H1 (cell line): ENCODE results near the gene ANKRD36C. TPM values are rescaled to one million over a fixed set of nuclear protein-coding genes. Genes with fewer than 3 reads are reported as not detected.
"Not testable (repeated sequence)": the region's sequence is repeated elsewhere in the genome, so short reads cannot be mapped to it uniquely, and the experiment has no call there.

Experiments
- CTCF ChIA-PET: fragments of 300-600 bp; sonication (Branson Sonifier 250); formaldehyde crosslinking; loops from one replicate; lab custom pipeline; 2021; ENCODE audit not compliant: partially characterized antibody; lab: Charles Lee
- POLR2A ChIA-PET: fragments of 300-600 bp; sonication (Branson Sonifier 250); formaldehyde crosslinking; loops from one replicate; lab custom pipeline; 2021; ENCODE audit warnings: inconsistent platforms; ENCODE audit not compliant: partially characterized antibody; lab: Charles Lee
- DNase-seq, 2 experiments: peaks; one replicate each; pipeline versions ENCODE4 v3.0.0 to v3.0.0-alpha.2; 2010 to 2022; ENCODE audit warnings: low spot score in 2 of 2, low read depth in 1 of 2, mixed read lengths in 1 of 2
- FAIRE-seq: peaks from 2 replicates; lab custom pipeline; 2011; peaks lifted over from hg19 to GRCh38; lab: Jason Lieb, UNC
- H2AFZ ChIP-seq: 2 replicates; pipeline ENCODE4 v1.8.1; 2012; ENCODE audit warnings: low read length, inconsistent platforms
- H2AK5ac ChIP-seq: 2 replicates; pipeline ENCODE4 v1.6.1; 2013; ENCODE audit warnings: low read depth, low read length
- H2BK120ac ChIP-seq: replicated peaks from 2 replicates; pipeline ENCODE3; 2013; ENCODE audit warnings: low read depth, low read length, inconsistent platforms
- H2BK12ac ChIP-seq: 2 replicates; pipeline ENCODE4 v1.6.1; 2013; ENCODE audit warnings: low read depth, low read length
- H2BK15ac ChIP-seq: 2 replicates; pipeline ENCODE4 v1.6.1; 2013; ENCODE audit warnings: low read length
- H2BK20ac ChIP-seq: 2 replicates; pipeline ENCODE4 v1.6.1; 2013; ENCODE audit warnings: low read length
- H2BK5ac ChIP-seq: 2 replicates; pipeline ENCODE4 v1.6.1; 2013; ENCODE audit warnings: low read depth, low read length
- H3K14ac ChIP-seq: 2 replicates; pipeline ENCODE4 v1.6.1; 2013; ENCODE audit warnings: inconsistent platforms; ENCODE audit not compliant: insufficient read length
- H3K18ac ChIP-seq: 2 replicates; pipeline ENCODE4 v1.6.1; 2013; ENCODE audit warnings: low read length; ENCODE audit errors: extremely low read depth
- H3K23ac ChIP-seq: 2 replicates; pipeline ENCODE4 v1.6.1; 2013; ENCODE audit warnings: inconsistent platforms; ENCODE audit not compliant: insufficient read length
- H3K23me2 ChIP-seq: 2 replicates; pipeline ENCODE4 v1.6.1; 2013; ENCODE audit warnings: low read depth, low read length
- H3K27ac ChIP-seq: 2 replicates; pipeline ENCODE4 v1.6.1; 2011; ENCODE audit warnings: low read depth, low read length, inconsistent platforms
- H3K27me3 ChIP-seq, 4 experiments: replicated peaks in 1 of 4; 1 replicate in 1 of 4; 2 replicates in 3 of 4; pipeline versions ENCODE4 v1.6.1 to v1.8.1; 2011 to 2013; ENCODE audit warnings: low read length in 3 of 4, mild to moderate bottlenecking in 3 of 4, inconsistent platforms in 2 of 4, mixed read lengths in 2 of 4, moderate library complexity in 1 of 4; ENCODE audit not compliant: control insufficient read depth in 3 of 4, insufficient read depth in 3 of 4; ENCODE audit errors: extremely low read depth in 1 of 4
- H3K36me3 ChIP-seq, 4 experiments: 2 replicates each; pipeline versions ENCODE4 v1.6.1 to v1.8.1; 2011 to 2013; ENCODE audit warnings: mild to moderate bottlenecking in 4 of 4, low read length in 3 of 4, moderate library complexity in 2 of 4, control low read depth in 1 of 4, inconsistent platforms in 1 of 4; ENCODE audit not compliant: insufficient read depth in 4 of 4, control insufficient read depth in 2 of 4
- H3K4ac ChIP-seq: replicated peaks from 2 replicates; pipeline ENCODE3; 2013; ENCODE audit warnings: low read length, low read depth, mixed read lengths, inconsistent platforms; ENCODE audit not compliant: insufficient read length
- H3K4me1 ChIP-seq, 4 experiments: replicated peaks in 1 of 4; 1 replicate in 1 of 4; 2 replicates in 3 of 4; pipeline versions ENCODE4 v1.6.1 to v1.8.1; 2011 to 2013; ENCODE audit warnings: low read length in 3 of 4, inconsistent platforms in 2 of 4, mixed read lengths in 1 of 4; ENCODE audit not compliant: insufficient read depth in 4 of 4, control insufficient read depth in 3 of 4
- H3K4me2 ChIP-seq, 2 experiments: 2 replicates each; pipeline versions ENCODE4 v1.6.1 to v1.8.1; 2011 to 2013; ENCODE audit warnings: low read depth in 2 of 2, low read length in 2 of 2, control low read depth in 1 of 2, inconsistent platforms in 1 of 2, mild to moderate bottlenecking in 1 of 2; ENCODE audit not compliant: insufficient read depth in 1 of 2
- H3K4me3 ChIP-seq, 4 experiments: fragments of 200-600, 300-600 bp in 1 of 4; sonication (generic), shearing (Covaris generic), sonication (Bioruptor Twin) in 1 of 4; 2 replicates each; pipeline versions ENCODE4 v1.5.1 to v1.8.1; 2011 to 2016; ENCODE audit warnings: low read length in 4 of 4, low read depth in 3 of 4, control low read depth in 2 of 4, inconsistent platforms in 2 of 4, mild to moderate bottlenecking in 2 of 4, mixed read lengths in 1 of 4, moderate library complexity in 1 of 4; ENCODE audit not compliant: insufficient read depth in 2 of 4; ENCODE audit errors: extremely low read depth in 1 of 4
- H3K56ac ChIP-seq: replicated peaks from 2 replicates; pipeline ENCODE3; 2013; ENCODE audit warnings: low read depth, mild to moderate bottlenecking, mixed read lengths, low read length, inconsistent platforms; ENCODE audit not compliant: insufficient read length
- H3K79me1 ChIP-seq: 2 replicates; pipeline ENCODE4 v1.6.1; 2013; ENCODE audit warnings: low read depth, low read length, control low read depth
- H3K79me2 ChIP-seq, 2 experiments: 2 replicates each; pipeline versions ENCODE4 v1.6.1 to v1.8.1; 2012 to 2013; ENCODE audit warnings: low read length in 2 of 2, mild to moderate bottlenecking in 2 of 2, inconsistent platforms in 1 of 2; ENCODE audit not compliant: insufficient read depth in 2 of 2, control insufficient read depth in 1 of 2
- H3K9ac ChIP-seq, 4 experiments: replicated peaks in 1 of 4; 1 replicate in 1 of 4; 2 replicates in 3 of 4; pipeline versions ENCODE4 v1.6.1 to v1.8.1; 2011 to 2013; ENCODE audit warnings: low read depth in 3 of 4, low read length in 3 of 4, control low read depth in 2 of 4, mild to moderate bottlenecking in 2 of 4, moderate library complexity in 2 of 4, inconsistent platforms in 1 of 4; ENCODE audit errors: extremely low read depth in 1 of 4
- H3K9me3 ChIP-seq, 2 experiments: 2 replicates each; pipeline versions ENCODE4 v1.6.1 to v1.8.1; 2012 to 2013; ENCODE audit warnings: mild to moderate bottlenecking in 2 of 2, moderate library complexity in 2 of 2, control low read depth in 1 of 2, inconsistent platforms in 1 of 2, low read depth in 1 of 2, low read length in 1 of 2, mixed read lengths in 1 of 2; ENCODE audit not compliant: insufficient read depth in 2 of 2
- H4K20me1 ChIP-seq, 2 experiments: replicated peaks in 1 of 2; 2 replicates each; pipeline versions ENCODE3 to v1.8.1; 2011 to 2013; ENCODE audit warnings: inconsistent platforms in 2 of 2, low read length in 2 of 2, mild to moderate bottlenecking in 1 of 2; ENCODE audit not compliant: insufficient read depth in 2 of 2, control insufficient read depth in 1 of 2
- H4K5ac ChIP-seq: 2 replicates; pipeline ENCODE4 v1.6.1; 2013; ENCODE audit warnings: low read length, low read depth, mixed read lengths, inconsistent platforms; ENCODE audit not compliant: insufficient read length
- H4K8ac ChIP-seq: 2 replicates; pipeline ENCODE4 v1.8.0; 2013; ENCODE audit warnings: mild to moderate bottlenecking, moderate library complexity, low read length, inconsistent platforms; ENCODE audit not compliant: insufficient read depth; ENCODE audit errors: extremely low read depth
- H4K91ac ChIP-seq: replicated peaks from 2 replicates; pipeline ENCODE3; 2013; ENCODE audit warnings: low read length, mixed read lengths, inconsistent platforms; ENCODE audit not compliant: insufficient read length
- WGBS, 2 experiments: shearing (Covaris generic) in 1 of 2; methylation state at CpG; one replicate each; pipeline versions ENCODE4 v1.1.6 to v1.1.7; 2013 to 2015; ENCODE audit warnings: low lambda C conversion rate in 2 of 2, mixed read lengths in 2 of 2, inconsistent platforms in 1 of 2, low coverage in 1 of 2, missing lambda C conversion rate in 1 of 2; ENCODE audit not compliant: insufficient replicate concordance in 2 of 2, insufficient coverage in 1 of 2, insufficient read length in 1 of 2; ENCODE audit errors: extremely low coverage in 1 of 2, missing lambda C conversion rate in 1 of 2; 5-methylcytosine and 5-hydroxymethylcytosine counted together
- polyA plus RNA-seq, 7 experiments: library from polyadenylated mRNA; depleted of rRNA in 3 of 7; stranded (reverse) in 5 of 7; unstranded in 2 of 7; fragments of >200 nt in 5 of 7; fragments of 200-250 nt in 2 of 7; gene quantifications; 1 replicate in 5 of 7; 2 replicates in 1 of 7; 4 replicates in 1 of 7; pipeline versions ENCODE4 v1.2.1 to v1.2.3, GENCODE V29; 2011 to 2013; ENCODE audit warnings: missing spikeins in 2 of 7, mixed read lengths in 2 of 7
- total RNA-seq: library from RNA; stranded (reverse); fragmentation: NEBNext Ultra II Directional; extraction: Animal tissue kit (Norgen Biotek cat#: 25700); gene quantifications from 2 replicates; pipeline ENCODE4 v1.2.1, GENCODE V29; 2021

Gene ANKRD36C
- total and polyA plus RNA-seq, 2 of the 8 experiments (the other 6 are each of a cell fraction or from before 2014, with no cell fraction given) = 1.1 to 7.3 TPM

DNA sequence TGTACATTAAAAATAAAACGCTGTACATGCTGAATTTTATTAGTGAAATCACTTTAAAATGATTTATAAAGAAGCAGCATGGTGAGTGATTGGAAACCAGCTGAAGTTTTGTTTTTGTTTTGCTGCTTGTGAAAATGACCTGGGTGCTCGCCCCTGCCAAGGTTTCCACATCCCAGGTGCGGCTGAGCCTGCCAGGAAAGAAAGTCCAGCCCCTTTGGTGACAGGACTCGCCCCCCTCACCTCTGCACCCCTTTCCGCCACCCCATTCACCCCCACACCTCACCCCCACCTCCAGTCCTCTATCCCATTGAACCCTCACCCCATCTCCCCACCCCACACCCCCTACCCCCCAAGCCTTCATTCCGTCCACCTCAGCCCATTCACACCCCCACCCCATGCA is 740 bp downstream of the ANKRD36C start:
- H3K18ac ChIP-seq, H3K23me2 ChIP-seq, H3K27me3 ChIP-seq, H4K8ac ChIP-seq, H3K79me1 ChIP-seq, H3K4me1 ChIP-seq, H2BK5ac ChIP-seq, H3K79me2 ChIP-seq, H3K56ac ChIP-seq, H3K9me3 ChIP-seq, H3K4me3 ChIP-seq, H3K27ac ChIP-seq, H2AFZ ChIP-seq, H3K23ac ChIP-seq, H3K14ac ChIP-seq, H2AK5ac ChIP-seq, H4K20me1 ChIP-seq, H3K9ac ChIP-seq, H2BK15ac ChIP-seq, H2BK12ac ChIP-seq, FAIRE-seq, DNase-seq, H4K91ac ChIP-seq, H2BK20ac ChIP-seq, H4K5ac ChIP-seq, H3K4ac ChIP-seq, H3K36me3 ChIP-seq, CTCF ChIA-PET, H2BK120ac ChIP-seq: not testable (repeated sequence)
- POLR2A ChIA-PET = interaction anchor here (1.5 kb wide), 1 partner anchor 345 kb away, joined by 3 read pairs; the partner anchor contains the start of gene NCAPH
- H3K4me2 ChIP-seq = peak overlapping the region; percentile 28 to 73; a peak in 2 of 4 replicates
- WGBS, 2 experiments = 42% methylated on average over 1 of the region's 6 CpGs; no CpG with 5 or more reads in 1 of the 2 experiments

DNA sequence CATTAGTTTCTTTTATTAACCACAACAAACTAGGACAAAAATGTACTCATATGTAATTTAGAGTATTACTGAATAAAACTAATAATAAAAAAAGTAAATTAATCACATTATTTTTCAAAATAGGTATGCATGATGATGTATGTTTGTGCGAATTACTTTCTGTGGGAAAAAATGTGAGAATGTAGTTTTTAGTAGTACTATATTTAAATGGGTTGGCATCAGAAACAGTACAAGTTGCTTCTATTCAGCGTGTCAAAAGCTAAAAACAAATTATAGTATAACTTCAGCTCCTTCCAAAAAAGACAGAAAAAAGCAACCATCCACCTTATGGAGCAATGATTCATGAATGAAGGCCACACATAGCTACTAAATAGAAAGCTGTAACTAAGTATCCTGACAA is 40.0 kb downstream of the ANKRD36C start:
- H2AK5ac ChIP-seq, FAIRE-seq, H4K5ac ChIP-seq, H3K79me2 ChIP-seq, H3K23me2 ChIP-seq, H3K9me3 ChIP-seq, H2AFZ ChIP-seq, H3K4me2 ChIP-seq, H3K79me1 ChIP-seq, H3K27ac ChIP-seq, H3K18ac ChIP-seq, H3K56ac ChIP-seq, H2BK5ac ChIP-seq, H4K8ac ChIP-seq, H3K14ac ChIP-seq, H3K9ac ChIP-seq, H3K4me3 ChIP-seq, H4K20me1 ChIP-seq, H3K4me1 ChIP-seq, H3K4ac ChIP-seq, H3K27me3 ChIP-seq, H2BK12ac ChIP-seq, POLR2A ChIA-PET, H2BK120ac ChIP-seq, H3K36me3 ChIP-seq, H4K91ac ChIP-seq, H3K23ac ChIP-seq, H2BK20ac ChIP-seq, H2BK15ac ChIP-seq, DNase-seq, CTCF ChIA-PET: not testable (repeated sequence)
- 38% methylated on average over 2 of the region's 2 CpGs; no CpG with 5 or more reads in 1 of the 2 experiments for WGBS, 2 experiments
